ENCODE results near the gene ADGRB3. TPM values are rescaled to one million over a fixed set of nuclear protein-coding genes. Genes with fewer than 3 reads are reported as not detected.
"Not testable (repeated sequence)": the region's sequence is repeated elsewhere in the genome, so short reads cannot be mapped to it uniquely, and the experiment has no call there.

The ADGRB3 gene
- total RNA-seq, 1 experiment from 2014 or later: 2.0 TPM

GRCh38 chr6:69232911-69233448 lies 597.9 kb downstream of the ADGRB3 start:
- peak; percentile 66 for DNase-seq (ENCODE audit: low read depth)

- DNase-seq (ENCODE audit: low read depth): no peak
These were observed 603.0 kb downstream of the ADGRB3 start for GRCh38 chr6:69238067-69238466.

GRCh38 chr6:69246983-69247382 lies 611.9 kb downstream of the ADGRB3 start:
- no peak for DNase-seq (ENCODE audit: low read depth)

GRCh38 chr6:69261010-69261409 lies 625.9 kb downstream of the ADGRB3 start:
- no peak for DNase-seq (ENCODE audit: low read depth)

- DNase-seq (ENCODE audit: low read depth): no peak
These were observed 628.2 kb downstream of the ADGRB3 start for GRCh38 chr6:69263297-69263696.

- DNase-seq (ENCODE audit: low read depth): no peak
These were observed 630.0 kb downstream of the ADGRB3 start for GRCh38 chr6:69265090-69265489.

- no peak for DNase-seq (ENCODE audit: low read depth)
These were observed 630.6 kb downstream of the ADGRB3 start for GRCh38 chr6:69265706-69266105.

GRCh38 chr6:69276204-69276603 lies 641.1 kb downstream of the ADGRB3 start:
- DNase-seq (ENCODE audit: low read depth): no peak

GRCh38 chr6:69279805-69280204 lies 644.7 kb downstream of the ADGRB3 start:
- peak; percentile 9 for DNase-seq (ENCODE audit: low read depth)

- DNase-seq (ENCODE audit: low read depth): no peak
These were observed 645.8 kb downstream of the ADGRB3 start for GRCh38 chr6:69280858-69281257.

GRCh38 chr6:69284176-69284730 lies 649.2 kb downstream of the ADGRB3 start:
- no peak for DNase-seq (ENCODE audit: low read depth)

- no peak for DNase-seq (ENCODE audit: low read depth)
These were observed 650.0 kb downstream of the ADGRB3 start for GRCh38 chr6:69285054-69285453.

GRCh38 chr6:69286331-69286730 lies 651.2 kb downstream of the ADGRB3 start:
- DNase-seq (ENCODE audit: low read depth): no peak

- not testable (repeated sequence) for DNase-seq (ENCODE audit: low read depth)
These were observed 653.1 kb downstream of the ADGRB3 start for GRCh38 chr6:69288198-69288597.

- no peak for DNase-seq (ENCODE audit: low read depth)
These were observed 654.8 kb downstream of the ADGRB3 start for GRCh38 chr6:69289689-69290495.

GRCh38 chr6:69293471-69293870 lies 658.4 kb downstream of the ADGRB3 start:
- DNase-seq (ENCODE audit: low read depth): no peak

GRCh38 chr6:69294407-69294806 lies 659.3 kb downstream of the ADGRB3 start:
- DNase-seq (ENCODE audit: low read depth): no peak

GRCh38 chr6:69294862-69295261 lies 659.8 kb downstream of the ADGRB3 start:
- DNase-seq (ENCODE audit: low read depth): no peak

GRCh38 chr6:69303382-69303781 lies 668.3 kb downstream of the ADGRB3 start:
- DNase-seq (ENCODE audit: low read depth): no peak

- DNase-seq (ENCODE audit: low read depth): no peak
These were observed 670.4 kb downstream of the ADGRB3 start for GRCh38 chr6:69305456-69305855.

- no peak for DNase-seq (ENCODE audit: low read depth)
These were observed 673.5 kb downstream of the ADGRB3 start for GRCh38 chr6:69308584-69308983.

GRCh38 chr6:69311888-69312287 lies 676.8 kb downstream of the ADGRB3 start:
- DNase-seq (ENCODE audit: low read depth): no peak

GRCh38 chr6:69314001-69314400 lies 678.9 kb downstream of the ADGRB3 start:
- DNase-seq (ENCODE audit: low read depth): no peak

Data from M059J (cell line).